IPS-20b (cell line): Measurements from ENCODE around the gene SPEF2.

Source experiments
- H3K27ac ChIP-seq: one replicate; pipeline ENCODE4 v1.5.1; 2013; ENCODE audit warnings: low read length
- H3K27me3 ChIP-seq: 2 replicates; pipeline ENCODE4 v1.6.1; 2013; ENCODE audit warnings: mild to moderate bottlenecking, low read length, inconsistent platforms; ENCODE audit not compliant: insufficient read depth
- H3K36me3 ChIP-seq: 2 replicates; pipeline ENCODE4 v1.6.1; 2013; ENCODE audit warnings: low read depth, mild to moderate bottlenecking, inconsistent platforms, low read length, moderate library complexity; ENCODE audit not compliant: insufficient read depth
- H3K4me1 ChIP-seq: 2 replicates; pipeline ENCODE4 v1.6.1; 2013; ENCODE audit warnings: mild to moderate bottlenecking, control low read depth, inconsistent platforms, low read length, moderate library complexity; ENCODE audit not compliant: insufficient read depth
- H3K4me3 ChIP-seq: 2 replicates; pipeline ENCODE4 v1.5.1; 2013; ENCODE audit warnings: mild to moderate bottlenecking, low read length, inconsistent platforms
- H3K9ac ChIP-seq: 2 replicates; pipeline ENCODE4 v1.6.1; 2013; ENCODE audit warnings: low read depth, mild to moderate bottlenecking, inconsistent platforms, low read length, moderate library complexity
- H3K9me3 ChIP-seq: 2 replicates; pipeline ENCODE4 v1.6.1; 2013; ENCODE audit warnings: mild to moderate bottlenecking, low read depth, low read length, inconsistent platforms; ENCODE audit not compliant: insufficient read depth

SPEF2 gene

GRCh38 chr5:35861718-35862117 is 244.1 kb downstream of the SPEF2 start:
- Histone ChIP-seq H3K9ac (no peak overlapping the region), H3K4me1 (peaks cover 28% of the 10 kb centered on the region), H3K36me3 (no peaks in the 10 kb centered on the region), H3K9me3 (no peaks in the 10 kb centered on the region), H3K27me3 (no peaks in the 10 kb centered on the region), H3K27ac (no peak overlapping the region), H3K4me3 (no peak overlapping the region)

GRCh38 chr5:35862126-35862525 is 244.5 kb downstream of the SPEF2 start:
- no peaks in the 10 kb centered on the region for H3K36me3 ChIP-seq
- no peak overlapping the region for H3K27ac ChIP-seq
- H3K9ac ChIP-seq = no peak overlapping the region
- no peak overlapping the region for H3K4me3 ChIP-seq
- H3K9me3 ChIP-seq = no peaks in the 10 kb centered on the region
- no peaks in the 10 kb centered on the region for H3K27me3 ChIP-seq
- peaks cover 28% of the 10 kb centered on the region for H3K4me1 ChIP-seq

DNA sequence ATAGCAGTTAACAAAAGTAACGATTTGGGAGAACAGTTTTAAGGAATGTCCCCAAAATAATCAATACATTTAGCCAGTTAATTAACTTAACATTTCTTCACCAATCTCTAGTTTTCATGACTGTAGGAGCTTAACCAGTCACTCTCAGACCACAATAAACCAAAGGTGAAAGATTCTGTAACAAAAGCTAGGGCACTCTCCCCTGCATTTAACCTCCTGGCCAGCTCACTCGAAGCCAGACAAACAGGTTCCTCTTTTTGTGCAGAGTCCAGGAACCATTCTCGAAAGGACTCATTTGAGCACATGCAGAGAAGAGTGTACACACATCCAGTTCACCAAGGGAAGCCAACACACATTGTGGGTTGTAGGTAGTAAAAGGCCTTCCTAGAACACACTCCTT is 245.5 kb downstream of the SPEF2 start:
- Histone ChIP-seq H3K36me3 (no peaks in the 10 kb centered on the region), H3K27ac (no peak overlapping the region), H3K9me3 (no peaks in the 10 kb centered on the region), H3K27me3 (no peaks in the 10 kb centered on the region), H3K4me3 (no peak overlapping the region), H3K9ac (no peak overlapping the region), H3K4me1 (peaks cover 28% of the 10 kb centered on the region)
